Measurements from ENCODE around the gene TEX101.

DNA sequence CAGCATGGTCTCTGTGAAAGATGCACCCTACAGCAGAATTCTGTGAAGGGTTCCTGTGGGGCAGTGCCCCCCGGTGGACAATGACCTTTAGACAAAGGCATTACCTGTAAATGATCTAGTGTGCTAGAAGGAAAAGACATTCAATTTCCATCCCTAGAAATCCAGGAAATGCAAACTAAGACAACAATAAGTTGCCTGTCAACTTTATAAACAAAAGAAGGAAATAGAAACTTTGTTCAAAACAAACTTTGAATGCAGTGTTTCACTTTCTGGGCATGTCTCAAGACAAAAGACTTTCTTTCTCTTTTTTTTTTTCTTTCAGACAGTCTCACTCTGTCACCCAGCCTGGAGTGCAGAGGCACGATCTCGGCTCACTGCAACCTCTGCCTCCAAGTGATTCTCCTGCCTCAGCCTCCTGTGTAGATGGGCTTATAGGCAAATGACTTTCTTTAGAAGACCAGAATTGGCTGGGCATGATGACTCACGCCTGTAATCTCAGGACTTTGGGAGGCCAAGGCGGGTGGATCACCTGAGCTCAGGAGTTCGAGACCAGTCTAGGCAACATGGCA, 15.5 kb downstream of the TEX101 start:
- TF ChIP-seq EP300 (IDR thresholded peaks at IDR 0.05; ENCODE audit: borderline replicate concordance), result no peak
- no peak for TF ChIP-seq TAF1 (IDR thresholded peaks at IDR 0.05; ENCODE audit: low read depth)
- no peak for TF ChIP-seq TCF12 (IDR thresholded peaks at IDR 0.05; ENCODE audit: low read depth)
- TF ChIP-seq, protein P1, sequence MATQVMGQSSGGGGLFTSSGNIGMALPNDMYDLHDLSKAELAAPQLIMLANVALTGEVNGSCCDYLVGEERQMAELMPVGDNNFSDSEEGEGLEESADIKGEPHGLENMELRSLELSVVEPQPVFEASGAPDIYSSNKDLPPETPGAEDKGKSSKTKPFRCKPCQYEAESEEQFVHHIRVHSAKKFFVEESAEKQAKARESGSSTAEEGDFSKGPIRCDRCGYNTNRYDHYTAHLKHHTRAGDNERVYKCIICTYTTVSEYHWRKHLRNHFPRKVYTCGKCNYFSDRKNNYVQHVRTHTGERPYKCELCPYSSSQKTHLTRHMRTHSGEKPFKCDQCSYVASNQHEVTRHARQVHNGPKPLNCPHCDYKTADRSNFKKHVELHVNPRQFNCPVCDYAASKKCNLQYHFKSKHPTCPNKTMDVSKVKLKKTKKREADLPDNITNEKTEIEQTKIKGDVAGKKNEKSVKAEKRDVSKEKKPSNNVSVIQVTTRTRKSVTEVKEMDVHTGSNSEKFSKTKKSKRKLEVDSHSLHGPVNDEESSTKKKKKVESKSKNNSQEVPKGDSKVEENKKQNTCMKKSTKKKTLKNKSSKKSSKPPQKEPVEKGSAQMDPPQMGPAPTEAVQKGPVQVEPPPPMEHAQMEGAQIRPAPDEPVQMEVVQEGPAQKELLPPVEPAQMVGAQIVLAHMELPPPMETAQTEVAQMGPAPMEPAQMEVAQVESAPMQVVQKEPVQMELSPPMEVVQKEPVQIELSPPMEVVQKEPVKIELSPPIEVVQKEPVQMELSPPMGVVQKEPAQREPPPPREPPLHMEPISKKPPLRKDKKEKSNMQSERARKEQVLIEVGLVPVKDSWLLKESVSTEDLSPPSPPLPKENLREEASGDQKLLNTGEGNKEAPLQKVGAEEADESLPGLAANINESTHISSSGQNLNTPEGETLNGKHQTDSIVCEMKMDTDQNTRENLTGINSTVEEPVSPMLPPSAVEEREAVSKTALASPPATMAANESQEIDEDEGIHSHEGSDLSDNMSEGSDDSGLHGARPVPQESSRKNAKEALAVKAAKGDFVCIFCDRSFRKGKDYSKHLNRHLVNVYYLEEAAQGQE (IDR thresholded peaks at IDR 0.05; ENCODE audit: low read depth), result no peak
- TF ChIP-seq TEAD4 (IDR thresholded peaks at IDR 0.05), result no peak
- TF ChIP-seq RAD21 (IDR thresholded peaks at IDR 0.05; ENCODE audit: low read depth), result peak; percentile 12; the same call in 1 of the 2 replicates
- TF ChIP-seq NFIC (IDR thresholded peaks at IDR 0.05), result no peak
- TF ChIP-seq EGR1 (IDR thresholded peaks at IDR 0.05), result no peak
- no peak for TF ChIP-seq YY1 (IDR thresholded peaks at IDR 0.05; ENCODE audit: low read depth)
- no peak for TF ChIP-seq CREB1 (IDR thresholded peaks at IDR 0.05; ENCODE audit: low read depth)
- no peak for TF ChIP-seq MAX (IDR thresholded peaks at IDR 0.05)

Measured in Ishikawa (cell line).